CD4-positive, alpha-beta T cell treated with Interleukin-6 at 100 ng/mL for 8 hours (primary cell): ENCODE results near the gene POLK.
"Not testable (repeated sequence)": the region's sequence is repeated elsewhere in the genome, so short reads cannot be mapped to it uniquely, and the experiment has no call there.

ENCODE experiments used
- DNase-seq: peaks from one replicate; pipeline ENCODE4 v3.0.0-alpha.2; 2020; ENCODE audit warnings: mixed read lengths, low spot score

Gene POLK

DNA sequence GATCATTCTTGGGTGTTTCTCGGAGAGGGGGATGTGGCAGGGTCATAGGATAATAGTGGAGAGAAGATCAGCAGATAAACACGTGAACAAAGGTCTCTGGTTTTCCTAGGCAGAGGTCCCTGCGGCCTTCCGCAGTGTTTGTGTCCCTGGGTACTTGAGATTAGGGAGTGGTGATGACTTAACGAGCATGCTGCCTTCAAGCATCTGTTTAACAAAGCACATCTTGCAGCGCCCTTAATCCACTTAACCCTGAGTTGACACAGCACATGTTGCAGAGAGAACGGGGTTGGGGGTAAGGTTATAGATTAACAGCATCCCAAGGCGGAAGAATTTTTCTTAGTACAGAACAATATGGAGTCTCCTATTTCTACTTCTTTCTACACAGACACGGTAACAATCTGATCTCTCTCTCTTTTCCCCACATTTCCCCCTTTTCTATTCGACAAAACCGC is 99.2 kb downstream of the POLK start:
- not testable (repeated sequence) for DNase-seq

- DNase-seq: no peak
These were observed 99.9 kb downstream of the POLK start, which contains the start of gene ANKDD1B for GRCh38 chr5:75611311-75612225. Gene ANKDD1B, plus strand, starts transcription at chr5:75611453. Its CDS starts 182 bp downstream, at chr5:75611635.

DNA sequence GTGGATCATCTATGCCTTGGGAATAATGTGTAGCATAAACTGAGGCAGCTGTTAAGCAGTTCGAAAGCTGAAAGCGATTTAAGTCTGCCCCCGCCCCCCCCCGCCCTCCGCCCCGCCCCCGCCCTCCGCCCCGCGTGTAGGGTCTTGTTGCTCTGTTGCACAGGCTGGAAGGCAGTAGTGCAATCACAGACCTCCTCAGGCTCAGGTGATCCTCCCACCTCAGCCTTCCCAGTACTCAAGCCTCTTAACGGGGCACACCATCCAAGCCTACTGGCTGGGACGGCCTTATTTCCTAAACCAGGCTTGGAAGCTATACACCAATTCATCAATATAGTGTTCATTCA is 100.5 kb downstream of the POLK start:
- no peak for DNase-seq

DNA sequence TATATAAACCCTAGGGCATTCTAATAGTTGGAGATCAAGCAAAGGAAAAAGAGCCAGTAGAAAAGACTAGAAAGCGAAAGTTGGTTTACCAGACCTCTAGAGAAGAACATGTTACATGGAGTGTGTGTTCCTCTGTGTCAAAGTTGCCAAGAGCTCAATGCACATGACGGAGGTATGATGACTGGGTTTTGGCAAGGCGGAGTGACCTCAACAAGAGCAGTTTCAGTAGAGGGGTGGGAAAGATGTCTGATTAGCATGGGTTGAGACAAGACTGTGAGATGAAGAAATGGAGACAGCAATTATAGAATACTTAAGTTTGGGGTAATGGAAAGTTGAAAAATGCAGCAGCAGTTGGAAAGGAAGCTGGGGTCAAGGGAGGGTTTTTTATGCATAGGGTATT is 101.2 kb downstream of the POLK start:
- DNase-seq: no peak

DNA sequence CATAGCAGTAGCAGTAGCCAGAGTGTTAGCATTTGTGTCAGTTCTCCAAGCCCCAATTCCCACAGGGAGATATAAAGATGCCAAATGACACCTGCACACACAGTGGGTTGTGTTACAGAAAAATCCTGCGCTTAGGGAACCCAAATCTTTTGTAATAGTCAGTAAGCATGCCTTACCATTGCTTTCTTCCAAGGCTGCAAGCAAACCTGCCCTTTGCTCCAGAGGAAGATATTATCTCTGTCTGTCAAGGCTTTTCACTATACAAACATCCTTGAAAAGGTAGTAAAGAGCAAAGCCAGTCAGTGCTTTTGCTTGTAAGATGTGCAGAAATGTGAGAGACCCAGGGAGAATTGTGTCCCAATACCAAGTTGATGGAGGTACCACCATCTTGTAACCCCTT is 102.5 kb downstream of the POLK start:
- DNase-seq: no peak

- DNase-seq: no peak
These were observed 104.7 kb downstream of the POLK start for GRCh38 chr5:75616371-75616881.

- DNase-seq: no peak
These were observed 105.4 kb downstream of the POLK start for GRCh38 chr5:75616971-75617621.

- DNase-seq: no peak
These were observed 106.2 kb downstream of the POLK start for GRCh38 chr5:75617736-75618352.

GRCh38 chr5:75620184-75620959 is 108.7 kb downstream of the POLK start:
- DNase-seq: no peak

DNA sequence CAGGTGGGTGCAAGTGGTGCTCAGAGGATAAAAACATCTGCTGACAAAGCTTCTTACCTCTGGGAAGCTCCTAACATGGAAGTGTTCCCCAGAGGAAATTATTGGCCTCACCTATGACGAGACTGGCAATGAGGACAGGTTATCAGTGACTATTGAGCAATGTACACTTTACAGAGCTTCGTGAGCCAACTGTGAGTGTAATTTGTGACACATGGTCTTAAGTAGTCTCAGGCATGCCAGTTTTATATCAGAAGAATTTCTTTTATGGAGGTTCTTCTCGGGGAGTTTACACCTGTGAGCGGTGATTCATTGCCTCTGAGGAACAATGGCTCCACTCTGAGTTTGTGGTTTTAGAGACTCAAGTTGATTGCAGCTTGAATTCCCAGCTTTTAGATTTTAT is 110.9 kb downstream of the POLK start:
- no peak for DNase-seq

DNA sequence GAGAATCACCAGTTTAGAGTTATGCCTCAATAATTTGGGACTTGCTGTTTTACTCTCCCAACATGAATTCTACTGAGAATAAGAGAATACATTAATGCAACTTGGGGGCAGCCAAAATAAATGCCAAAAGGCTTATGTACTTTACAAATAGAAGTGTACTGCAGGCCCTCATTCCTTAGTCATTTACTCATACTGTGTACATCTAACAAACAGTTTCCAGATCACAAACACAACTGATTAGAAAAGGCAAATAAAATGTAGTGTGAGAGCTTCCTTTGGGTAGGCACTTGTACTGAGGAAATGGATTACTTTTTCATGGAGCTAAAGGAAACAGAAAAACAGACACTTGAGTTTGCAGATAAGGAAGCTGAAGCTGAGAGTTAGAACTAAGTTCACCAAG is 112.2 kb downstream of the POLK start:
- DNase-seq: no peak

- DNase-seq: no peak
These were observed 115.3 kb downstream of the POLK start for GRCh38 chr5:75626959-75627358.

DNA sequence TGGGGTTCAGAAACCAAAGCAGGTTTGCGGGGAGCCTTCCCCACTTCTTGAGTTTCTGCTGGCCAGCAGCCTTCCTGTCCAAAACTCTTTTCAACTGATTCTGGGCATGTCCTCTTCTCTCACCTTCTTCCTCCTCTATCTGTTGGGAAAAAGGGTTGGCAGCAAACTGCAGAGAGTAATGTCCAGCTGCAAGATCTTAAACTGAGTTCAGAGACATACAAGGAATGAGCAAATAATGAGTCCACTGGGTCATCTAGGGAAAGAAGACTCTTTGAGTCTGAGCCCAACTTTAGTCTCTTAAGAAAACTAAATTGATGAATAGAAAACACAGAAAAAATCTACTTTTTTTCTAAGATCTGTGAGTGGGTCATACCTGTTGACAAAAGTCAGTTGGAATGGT is 116.1 kb downstream of the POLK start:
- no peak for DNase-seq

DNA sequence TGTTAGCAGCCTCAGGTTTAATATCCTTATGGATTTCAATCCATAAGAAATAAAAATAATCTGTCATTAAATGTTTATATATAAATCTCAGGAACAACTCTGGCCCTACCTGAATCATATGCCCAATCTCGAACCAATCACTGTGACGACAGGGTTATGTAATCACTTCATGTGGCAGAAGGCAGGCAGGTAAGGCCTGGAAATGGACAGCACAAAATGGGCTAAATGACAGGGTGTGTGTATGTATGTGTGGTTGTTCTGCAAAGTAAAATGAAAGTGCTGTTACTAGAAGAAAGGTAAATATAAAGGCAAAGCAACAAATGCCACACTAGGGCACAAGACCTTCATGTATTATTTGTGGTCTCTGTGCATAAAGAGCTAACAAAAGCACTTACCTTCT is 119.2 kb downstream of the POLK start:
- DNase-seq: no peak

DNA sequence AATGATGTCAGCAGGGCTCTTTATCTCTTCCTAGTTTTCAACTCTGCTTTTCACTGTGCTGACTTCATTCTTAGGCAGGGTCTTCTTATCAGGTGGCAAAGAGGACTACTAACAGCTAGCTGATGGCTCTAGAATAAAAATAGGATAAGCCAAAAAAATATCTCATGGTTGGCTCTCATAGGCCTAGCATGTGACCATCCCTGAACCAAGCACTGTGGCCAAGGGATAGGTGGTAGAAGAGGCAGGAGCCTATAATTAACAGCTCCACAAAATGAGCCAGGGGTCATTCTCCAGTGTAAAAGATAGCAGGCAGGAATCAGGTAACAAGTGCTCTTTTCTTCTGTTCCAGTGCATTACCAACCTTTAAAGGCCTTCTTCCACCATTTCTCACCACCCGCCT is 120.6 kb downstream of the POLK start:
- DNase-seq: no peak

DNA sequence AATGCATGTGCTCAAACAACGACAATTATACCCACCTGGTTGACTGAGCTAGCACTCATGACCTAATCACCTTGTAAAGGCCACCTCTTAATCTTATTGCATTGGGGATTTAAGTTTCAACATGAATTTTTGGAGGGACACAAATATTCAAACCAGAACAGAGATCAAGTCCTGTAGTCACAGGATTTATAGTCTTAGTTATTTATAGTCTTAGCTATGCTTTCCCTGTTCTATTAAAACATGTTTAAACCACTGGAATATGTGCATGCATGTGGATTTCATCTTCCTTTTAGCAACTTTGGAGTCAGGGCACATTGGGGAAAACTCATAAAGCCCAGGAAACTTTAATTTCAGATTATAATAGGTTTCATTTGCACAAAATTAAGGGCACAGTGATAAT is 126.3 kb downstream of the POLK start:
- no peak for DNase-seq

GRCh38 chr5:75639535-75640311 is 128.0 kb downstream of the POLK start:
- DNase-seq: no peak

GRCh38 chr5:75640395-75640794 is 128.7 kb downstream of the POLK start:
- no peak for DNase-seq

DNA sequence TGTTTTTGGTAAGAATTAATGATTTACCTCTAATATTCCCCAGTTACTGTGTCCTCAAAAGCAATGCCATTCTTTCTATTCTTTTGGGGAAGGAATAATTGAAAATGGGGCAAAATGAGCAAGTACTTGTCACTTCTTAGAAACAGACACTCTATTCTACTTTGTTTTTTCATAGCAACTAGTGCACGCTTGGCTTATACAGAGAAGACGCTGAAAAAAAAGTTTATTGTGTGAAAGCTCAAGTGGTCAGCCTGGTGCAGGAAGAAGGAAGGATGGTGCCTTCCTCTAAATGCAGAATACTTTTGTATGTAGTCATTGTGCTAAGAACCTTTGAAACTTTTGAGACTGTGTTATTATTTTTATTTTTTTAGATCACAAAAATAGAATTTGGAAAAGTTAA is 129.1 kb downstream of the POLK start:
- DNase-seq: no peak

DNA sequence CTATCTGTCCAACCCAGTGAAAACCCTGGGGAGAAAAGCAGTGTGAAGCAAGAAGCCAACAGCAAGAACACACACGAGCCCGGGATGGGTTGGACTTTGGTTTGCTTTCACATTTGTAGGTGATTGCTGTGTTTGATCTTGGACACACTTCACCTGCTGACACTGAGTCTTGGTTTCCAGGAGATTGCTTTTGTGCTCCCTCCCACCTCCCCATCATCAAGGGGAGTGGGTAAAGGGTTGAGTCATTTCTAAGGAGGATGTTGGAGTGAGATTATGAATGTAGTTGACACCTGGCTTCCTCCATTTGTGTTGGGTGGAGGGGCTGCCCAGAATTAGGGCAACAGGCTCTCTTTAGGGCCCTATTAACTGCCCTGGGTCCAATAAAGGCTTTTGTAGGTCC is 137.0 kb downstream of the POLK start:
- no peak for DNase-seq
